ENCODE data around the gene WDR17. TPM values are rescaled to one million over a fixed set of nuclear protein-coding genes. Genes with fewer than 3 reads are reported as not detected.

The WDR17 gene
- 80.5 TPM for total RNA-seq

DNA sequence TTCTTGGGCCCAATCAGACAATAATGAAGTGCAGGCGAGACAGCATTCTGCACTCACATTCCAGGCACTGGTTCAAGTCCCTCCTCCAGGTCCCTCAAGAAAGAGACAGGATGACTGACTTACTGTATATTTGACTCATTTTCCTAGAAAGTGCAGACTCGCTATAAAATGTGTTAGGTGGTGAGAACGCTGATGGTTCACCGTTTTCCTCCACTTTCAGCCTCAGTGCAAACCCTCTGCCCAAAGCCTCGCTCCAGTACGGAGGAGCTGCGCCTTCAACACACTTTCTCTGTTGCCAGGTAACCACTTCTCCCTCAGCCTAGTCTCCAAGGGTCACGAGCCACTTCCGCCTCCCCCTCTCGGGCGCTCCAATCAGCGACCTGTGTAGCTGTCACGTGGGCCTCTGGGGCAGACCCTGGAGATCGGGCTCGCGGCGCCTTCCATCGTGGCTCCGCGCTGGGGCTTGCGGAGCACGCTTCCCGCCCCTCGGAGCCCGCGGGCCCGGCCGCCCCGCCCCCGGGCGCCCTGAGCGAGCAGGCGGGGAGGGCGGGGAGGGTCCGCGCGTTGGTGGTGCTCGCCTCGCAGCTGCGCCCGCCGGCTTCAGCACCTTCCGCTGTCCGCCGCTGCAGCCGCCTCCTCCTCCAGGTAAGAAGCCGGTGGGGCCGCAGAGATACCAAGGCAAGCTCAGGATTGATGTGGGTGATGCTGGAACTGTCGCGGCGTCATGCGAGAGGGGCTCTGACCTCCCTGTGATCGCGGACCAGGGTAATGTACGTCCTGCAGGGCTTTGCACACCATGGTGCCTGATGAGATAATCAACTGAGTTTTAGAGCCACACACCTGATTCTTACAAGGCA is at the start of gene WDR17:
TSS of gene WDR17 (plus strand) at position 407 of the 857 bp plus-strand sequence. CDS start 45,740 bp downstream, outside the sequence.
- DNase-seq, result peak; percentile 95

DNA sequence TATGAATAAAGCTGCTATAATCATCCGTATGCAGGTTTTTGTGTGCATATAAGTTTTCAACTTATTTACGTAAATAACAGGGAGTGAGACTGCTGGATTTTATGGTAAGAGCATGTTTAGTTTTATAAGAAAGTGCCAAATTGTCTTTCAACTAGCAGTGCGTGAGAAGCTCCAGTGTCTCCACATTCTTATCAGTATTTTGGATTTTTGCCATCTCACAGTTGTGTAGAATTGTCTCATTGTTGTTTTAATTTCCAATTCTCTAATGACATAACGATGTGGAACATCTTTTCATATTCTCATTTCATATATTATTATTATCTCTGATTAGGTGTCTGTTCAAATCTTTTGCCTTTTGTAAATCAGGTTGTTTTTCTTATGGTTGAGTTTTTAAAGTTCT is 49.0 kb upstream of the WDR17 start:
- no peak for DNase-seq

DNA sequence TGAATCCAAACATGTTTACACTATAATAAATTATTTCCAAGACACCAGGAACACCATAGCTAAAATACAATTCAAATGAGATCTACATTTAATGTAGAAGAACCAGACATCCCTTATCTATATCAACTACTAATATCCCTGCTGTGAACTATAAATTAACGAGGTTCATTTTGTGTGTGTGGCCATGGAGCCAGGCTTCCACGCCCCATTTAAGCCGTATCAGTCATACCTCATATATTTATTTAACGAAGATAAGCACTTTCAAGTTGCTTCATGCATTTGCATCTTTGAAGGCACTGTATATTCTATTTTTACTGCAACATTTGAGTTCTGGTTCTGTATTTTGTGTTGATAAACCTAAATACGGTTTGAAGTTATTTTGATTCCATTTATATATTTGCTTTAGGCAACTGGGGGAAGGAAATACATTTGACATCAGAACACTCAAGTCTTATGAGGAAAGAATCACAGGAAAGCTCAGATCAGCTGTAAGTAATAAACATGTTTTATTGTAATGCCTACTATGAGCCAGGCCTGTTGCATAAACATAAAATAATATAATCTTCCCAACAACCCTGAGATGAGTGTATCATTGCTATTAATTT is 45.1 kb upstream of the WDR17 start:
- no peak for DNase-seq

DNA sequence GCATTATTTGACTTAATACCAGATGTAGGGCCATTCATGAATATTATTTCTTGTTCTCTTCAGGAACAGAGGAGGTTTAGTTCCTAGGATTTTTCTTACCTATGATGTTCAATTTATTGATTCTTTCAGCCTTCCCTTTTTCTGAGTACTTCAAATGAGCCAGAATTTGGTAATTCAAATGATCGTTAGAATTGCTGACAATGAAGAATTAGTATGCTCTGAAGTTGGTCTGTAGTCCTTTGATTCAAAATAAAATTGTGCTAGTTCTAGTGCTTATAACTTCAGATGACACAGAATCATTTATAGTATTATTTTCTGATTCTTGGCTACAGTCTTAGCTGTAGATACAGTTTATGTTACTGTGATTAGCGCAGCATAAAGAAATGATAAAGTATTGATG is 35.2 kb upstream of the WDR17 start:
- no peak for DNase-seq

DNA sequence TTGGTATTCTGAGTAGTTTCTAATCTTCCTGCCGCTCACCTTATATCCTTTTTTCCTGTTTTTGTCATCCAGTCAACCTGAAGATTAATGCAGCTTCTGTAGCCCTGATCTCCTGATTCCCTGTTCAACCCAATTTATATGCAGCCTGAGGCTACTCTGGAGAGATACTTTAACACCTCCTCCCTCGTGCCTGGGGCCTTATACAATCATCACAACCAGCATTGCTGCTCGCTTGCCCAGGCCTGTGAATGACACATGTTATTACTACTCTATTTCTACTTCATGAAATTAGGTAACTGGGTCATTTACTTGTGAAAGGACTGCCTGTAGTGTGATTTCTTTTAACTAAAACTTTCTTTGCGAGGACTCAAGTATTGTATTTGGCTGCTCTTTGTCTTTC is 33.7 kb upstream of the WDR17 start:
- no peak for DNase-seq

DNA sequence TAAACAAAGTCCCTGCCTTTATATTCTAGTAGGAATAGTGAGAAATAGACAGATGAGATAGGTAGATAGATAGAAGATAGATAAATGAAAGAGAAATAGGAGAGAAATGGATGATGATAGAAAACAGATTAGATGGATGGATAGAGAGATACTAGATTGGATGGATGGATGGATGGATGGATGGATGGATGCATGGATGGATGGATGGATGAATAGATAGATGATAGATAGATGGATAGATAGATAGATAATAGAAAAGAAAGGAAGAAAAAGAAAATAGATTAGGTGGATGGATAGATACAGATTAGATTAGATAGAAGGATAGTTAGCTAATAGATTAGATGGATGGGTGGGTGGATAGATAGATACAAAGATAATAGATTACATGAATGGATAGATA is 33.2 kb upstream of the WDR17 start:
- DNase-seq, result no peak

DNA sequence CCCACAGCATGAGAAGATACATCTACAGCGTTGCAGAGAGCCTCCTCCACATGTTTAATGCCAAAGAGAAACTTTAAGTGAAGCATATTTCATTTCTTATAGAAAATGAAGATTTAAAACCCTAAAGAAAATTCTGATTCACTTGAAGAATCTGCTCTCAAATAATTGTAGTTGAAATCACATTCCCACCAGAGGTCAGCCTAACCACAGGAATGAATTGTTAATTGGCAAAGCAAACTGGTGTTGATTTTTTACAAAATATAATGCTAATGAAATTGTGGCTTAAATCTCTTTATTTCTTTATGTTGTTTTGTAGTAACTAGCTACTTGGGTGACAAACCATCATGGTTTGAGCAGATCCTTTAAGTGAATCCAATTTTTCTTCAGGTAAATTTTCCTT is 31.1 kb upstream of the WDR17 start:
- no peak for DNase-seq

DNA sequence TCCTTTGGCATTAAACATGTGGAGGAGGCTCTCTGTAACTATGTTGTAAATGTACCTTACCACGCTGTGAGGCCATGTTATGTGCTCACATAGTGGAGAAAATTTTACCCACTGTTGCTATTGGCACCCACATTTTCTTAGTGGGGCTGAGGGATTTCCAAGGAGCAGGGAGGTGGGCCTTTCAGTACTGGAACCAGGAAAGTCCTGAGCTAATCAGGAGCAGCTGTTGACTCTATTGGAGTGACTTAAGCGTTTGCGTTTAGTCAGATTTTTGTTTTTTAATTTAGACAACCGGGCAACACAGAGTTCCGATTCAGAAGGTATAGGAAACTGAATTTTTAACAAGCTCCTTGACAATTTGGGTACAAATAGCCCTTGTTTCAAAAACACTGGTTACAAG is 30.7 kb upstream of the WDR17 start:
- DNase-seq, result no peak

DNA sequence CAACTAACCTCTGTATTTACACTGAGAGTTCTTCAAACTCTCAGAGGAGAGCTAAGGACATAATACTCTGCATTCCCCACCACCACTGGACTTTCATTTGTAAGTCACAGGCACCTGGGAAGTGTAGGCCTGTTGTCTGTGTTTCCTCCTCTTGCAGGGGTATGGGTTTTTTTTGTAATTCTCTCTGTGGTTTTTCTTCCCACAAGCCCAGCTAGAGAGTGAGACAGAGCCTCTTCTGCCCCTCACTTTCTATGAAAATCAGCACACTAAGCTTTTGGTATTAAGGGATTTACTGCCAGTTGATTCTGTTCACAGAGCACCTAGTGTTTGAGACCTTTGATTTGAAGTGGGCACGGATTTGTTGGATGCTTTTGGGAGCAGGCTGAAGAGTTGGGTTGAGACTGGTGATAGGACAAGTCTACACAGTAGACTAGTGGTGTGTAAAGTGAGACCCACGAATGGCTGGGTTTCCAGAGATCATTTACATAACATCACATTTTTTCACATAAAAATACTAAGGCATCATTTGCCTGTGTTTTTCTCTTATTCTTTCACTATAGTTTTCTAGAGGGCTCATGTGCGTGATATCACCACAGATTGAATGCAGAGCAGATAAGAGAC is 28.9 kb upstream of the WDR17 start:
- no peak for DNase-seq

DNA sequence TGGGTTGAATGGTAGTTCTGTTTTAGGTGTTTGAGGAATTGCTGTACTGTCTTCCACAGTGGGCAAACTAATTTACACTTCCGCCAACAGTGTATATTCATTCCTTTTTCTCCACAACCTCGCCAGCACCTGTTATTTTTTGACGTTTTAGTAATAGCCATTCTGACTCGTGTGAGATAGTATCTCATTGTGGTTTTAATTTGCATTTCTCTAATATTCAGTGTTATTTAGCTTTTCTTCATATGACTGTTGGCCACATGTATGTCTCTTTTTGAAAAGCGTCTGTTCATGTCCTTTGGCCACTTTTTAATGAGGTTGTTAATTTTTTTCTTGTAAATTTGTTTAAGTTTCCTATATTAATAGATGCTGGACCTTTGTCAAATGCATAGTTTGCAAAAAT is 26.9 kb upstream of the WDR17 start:
- no peak for DNase-seq

DNA sequence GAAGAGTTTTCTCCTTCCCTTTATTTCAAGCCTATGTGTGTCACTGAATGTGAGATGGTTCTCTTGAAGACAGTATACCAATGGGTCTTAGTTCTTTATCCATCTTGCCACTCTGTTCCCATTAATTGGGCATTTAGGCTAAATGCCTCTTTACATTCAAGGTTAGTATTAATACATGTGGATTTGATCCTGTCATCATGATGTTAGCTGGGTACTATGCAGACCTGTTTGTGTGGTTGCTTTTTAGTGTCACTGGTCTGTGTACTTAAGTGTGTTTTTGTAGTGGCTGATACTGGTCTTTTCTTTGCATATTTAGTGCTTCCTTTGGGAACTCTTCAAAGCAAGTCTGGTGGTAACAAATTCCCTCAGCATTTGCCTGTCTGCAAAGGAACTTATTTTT is 23.4 kb upstream of the WDR17 start:
- no peak for DNase-seq

DNA sequence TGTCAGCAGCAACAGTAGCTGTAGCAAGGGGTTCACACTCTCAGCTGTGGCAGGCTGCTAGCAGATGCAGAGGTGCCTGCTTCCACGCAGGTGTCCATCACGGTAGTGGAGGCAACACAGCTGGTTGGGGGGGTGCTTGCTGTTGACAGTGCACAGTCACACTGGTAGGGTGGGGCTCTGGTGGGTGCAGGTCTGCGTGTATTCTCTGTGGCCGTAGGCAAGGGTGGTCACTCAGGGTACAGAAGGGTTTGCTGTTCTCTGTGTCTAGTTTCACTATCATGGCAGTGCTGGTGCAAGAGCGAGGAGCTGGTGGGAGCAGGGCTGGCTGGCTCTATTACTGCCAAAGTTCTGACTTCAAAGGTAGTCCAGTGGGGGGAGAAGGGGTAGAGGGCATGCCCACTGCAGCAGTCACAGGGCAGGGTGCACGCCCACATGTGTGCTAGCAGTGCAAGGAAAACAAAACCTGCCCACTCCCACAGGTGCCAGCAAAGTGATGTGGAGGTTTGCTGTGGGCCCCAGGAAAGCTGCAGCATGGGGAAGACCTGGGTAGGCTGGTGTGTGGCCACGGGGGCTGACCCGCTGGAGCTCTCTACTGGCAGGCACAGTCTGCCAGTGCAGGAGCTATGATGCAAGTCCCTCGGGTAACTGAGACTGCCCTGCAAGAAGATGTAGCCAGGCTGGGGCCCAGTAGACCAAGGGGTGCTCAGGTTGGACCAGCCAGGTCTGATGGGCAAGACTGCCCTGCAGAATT is 21.6 kb upstream of the WDR17 start:
- DNase-seq, result no peak

DNA sequence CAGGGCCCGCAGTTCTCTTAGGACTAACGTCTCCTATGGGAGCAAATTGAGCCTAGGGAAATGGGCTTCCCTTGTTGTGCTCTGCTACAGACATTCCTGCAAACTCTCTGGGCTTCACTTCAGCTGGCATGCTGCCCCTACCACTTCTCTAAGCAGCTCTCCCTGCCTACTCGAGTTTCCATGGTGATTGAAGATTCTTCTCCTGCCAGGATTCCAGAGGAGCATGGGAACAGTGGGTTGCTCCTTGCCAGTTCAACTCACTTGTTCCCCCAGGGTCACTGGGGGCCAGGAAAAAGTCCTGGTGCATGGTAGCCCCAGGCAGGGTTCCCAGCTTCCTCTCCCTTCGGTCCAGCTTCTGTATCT is 21.1 kb upstream of the WDR17 start:
- peak; percentile 80 for DNase-seq

DNA sequence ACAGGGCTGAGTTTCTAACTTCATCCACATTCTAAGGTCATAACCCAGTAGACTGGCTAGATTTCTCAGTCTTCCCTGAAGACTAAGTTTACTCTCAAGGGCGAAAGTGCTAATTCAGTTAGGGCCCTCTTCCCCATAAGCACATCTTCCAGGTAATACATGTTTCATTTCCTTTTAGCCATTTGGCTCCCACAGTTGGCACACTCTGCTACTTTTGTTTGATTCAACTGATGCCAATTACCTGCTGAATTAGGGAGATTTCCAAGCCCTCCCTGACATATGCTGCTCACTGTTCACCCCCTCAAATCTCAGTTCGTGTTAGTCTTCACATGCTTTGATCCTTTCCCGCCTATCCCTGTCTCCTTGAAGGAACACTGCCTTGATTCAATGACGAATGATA is 17.0 kb upstream of the WDR17 start:
- no peak for DNase-seq

DNA sequence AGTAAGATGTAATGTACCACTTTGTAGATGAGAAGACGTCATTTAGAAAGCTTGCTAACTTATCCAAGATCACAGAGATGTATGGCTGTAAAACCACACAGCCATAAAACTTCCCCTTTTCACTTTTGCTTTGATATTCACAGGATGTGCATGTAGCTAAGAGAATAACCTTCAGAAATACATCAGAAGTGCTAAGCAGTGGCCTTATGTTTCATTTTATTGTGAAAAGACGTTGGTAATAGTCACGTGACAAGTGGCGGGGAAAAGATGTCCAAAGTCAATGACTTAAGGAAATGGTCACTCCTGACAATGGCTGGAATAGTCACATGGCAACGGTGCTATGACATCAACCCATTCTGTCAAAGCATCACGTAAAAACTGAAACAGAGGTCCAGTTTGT is 12.9 kb upstream of the WDR17 start:
- DNase-seq, result no peak

DNA sequence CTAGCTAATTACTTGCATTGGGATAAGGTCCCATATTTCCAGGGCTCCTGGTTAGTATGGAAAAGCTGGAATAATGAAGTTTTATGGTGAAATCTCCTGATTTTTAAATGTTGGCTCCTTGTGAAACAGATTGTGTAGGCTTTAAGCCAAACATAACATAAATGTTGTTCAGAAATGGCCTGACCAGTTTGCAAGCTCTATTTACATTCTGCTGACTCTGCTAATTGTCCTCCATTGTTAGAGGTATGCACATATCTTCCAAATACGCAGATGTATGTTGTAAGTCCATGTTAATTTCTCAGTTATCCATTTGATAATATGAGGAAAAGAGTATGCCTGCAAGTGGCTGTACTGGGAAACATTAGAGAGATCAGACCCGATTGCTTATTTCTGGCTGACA is 11.9 kb upstream of the WDR17 start:
- DNase-seq, result no peak

DNA sequence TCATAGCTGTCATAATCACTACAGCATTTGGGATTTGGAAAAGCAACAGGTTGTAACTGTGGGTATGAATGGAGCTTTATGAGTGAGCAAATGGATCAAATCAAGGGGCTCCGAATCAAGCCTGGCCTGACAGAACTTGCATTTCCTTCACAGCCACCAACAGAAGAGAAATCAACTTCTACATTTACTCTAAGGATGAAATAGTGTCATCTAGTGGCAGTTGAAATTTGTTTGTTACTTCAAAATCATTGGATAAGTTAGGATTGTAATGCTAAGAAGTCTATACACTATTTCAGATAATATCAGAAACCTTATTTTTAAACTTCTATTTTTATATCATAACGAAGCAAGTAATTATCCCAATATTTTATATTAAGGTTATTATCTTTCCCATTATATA is 10.7 kb upstream of the WDR17 start:
- DNase-seq, result no peak

DNA sequence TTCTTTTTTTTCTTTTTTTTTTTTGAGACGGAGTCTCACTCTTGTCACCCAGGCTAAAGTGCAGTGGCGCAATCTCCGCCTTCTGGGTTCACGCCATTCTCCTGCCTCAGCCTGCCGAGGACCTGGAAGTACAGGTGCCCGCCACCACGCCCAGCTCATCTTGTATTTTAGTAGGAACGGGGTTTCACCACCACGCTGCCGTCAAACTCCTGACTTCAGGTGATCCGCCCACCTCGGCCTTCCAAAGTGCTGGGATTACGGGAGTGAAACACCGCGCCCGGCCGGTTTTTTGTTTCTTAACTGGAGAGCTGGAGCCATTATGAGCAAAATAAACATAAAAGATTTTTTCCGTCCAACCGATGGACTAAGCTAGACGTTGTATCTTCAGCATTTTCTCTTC is 1.9 kb upstream of the WDR17 start:
- no peak for DNase-seq

DNA sequence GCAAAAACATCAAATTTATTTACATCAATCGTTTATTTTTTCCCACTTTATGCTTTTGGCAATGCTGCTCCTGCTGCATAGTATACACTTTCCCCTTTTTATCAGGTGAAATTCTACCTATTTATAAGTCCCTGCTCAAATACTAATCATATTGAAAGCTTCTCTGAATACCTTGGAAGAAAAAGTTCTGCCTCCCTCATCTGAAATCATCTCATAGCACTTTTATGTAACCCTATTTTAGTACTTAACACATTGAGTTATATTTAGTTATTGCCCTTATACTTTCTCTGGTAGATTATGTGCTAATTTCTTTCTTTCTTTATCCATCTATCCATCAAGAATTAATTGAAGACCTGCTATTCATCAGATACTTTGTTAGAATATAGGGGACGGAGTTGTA is 1.1 kb upstream of the WDR17 start:
- no peak for DNase-seq

DNA sequence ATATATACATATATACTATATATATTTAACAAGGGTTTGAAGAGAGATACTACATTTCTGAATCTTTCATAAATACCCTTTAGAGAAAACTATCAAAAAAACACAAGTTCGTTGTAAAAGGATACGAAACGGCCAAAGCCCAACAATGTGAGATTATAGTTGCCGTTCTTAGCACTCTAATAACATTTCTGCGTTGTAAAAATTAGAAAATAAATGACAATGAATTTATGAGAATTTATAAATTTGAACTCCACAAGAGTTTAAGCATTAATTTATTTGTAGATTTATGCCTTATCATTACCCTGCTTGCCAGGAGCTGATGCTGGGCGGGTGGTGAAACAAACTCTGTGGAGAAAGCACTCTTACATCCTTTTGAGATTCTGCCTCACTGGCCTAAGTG is 1.1 kb downstream of the WDR17 start:
- no peak for DNase-seq

DNA sequence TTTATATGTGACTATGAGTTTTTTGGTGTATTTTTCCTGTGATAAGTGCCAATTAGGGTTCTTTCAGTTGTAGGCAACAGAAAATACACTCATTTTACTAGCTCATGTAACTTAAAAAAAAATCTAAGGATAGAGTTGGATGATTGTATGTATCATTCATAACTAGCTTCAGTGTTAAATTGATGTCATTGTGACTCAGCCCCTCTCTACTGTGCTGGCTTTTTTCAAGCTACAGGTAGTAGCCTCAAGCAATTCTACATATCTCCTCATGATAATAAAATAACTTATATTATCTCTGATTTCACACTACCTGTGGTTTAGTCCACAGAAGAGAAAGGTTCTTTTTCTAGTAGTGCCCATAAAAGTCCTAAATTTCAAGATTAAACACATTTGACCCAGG is 11.9 kb downstream of the WDR17 start:
- DNase-seq, result no peak

DNA sequence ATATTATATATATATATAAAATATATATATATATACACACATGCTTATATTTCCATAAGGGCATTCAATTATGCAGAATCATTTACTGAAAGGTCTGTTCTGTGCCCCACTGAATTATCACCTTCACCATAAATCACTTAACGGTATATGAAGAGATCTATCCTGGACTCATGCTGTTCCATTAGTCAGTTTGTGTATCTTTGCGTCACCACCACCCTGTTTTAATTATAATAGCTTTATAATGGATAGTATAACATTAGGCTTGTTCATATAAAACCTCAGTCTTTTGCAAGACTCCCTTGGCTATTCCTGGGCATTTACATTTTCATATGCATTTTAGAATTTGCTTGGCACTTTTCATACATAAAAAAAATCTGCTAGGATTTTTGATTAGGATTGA is 19.1 kb downstream of the WDR17 start:
- DNase-seq, result no peak

DNA sequence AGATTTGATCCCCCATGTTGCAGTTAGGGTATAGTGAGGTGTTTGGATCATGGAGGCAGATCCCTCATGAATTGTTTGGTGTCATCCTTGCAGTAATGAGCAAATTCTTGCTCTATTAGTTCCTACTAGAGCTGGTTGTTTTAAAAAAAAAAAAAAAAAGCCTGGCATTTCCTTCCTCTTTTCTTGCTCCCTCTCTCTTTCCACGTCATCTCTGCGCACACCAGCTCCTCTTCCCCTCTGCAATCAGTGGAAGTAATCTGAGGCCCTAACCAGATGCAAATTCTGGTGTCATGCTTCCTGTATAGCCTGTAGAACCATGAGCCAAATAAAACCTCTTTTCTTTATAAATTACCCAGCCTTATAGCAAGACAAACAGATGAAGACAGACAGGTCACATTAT is 24.5 kb downstream of the WDR17 start:
- no peak for DNase-seq
